GM12872 (cell line): ENCODE data around the gene FMNL2.

ENCODE experiments used
- CTCF ChIP-seq: IDR thresholded peaks from 3 replicates; pipeline ENCODE4 v1.5.1; 2011; ENCODE audit warnings: low read depth, mild to moderate bottlenecking, low read length, moderate library complexity; ENCODE audit not compliant: insufficient read depth

FMNL2 gene

GRCh38 chr2:152489364-152489763 lies 154.4 kb downstream of the FMNL2 start:
- TF ChIP-seq CTCF = no peak

DNA sequence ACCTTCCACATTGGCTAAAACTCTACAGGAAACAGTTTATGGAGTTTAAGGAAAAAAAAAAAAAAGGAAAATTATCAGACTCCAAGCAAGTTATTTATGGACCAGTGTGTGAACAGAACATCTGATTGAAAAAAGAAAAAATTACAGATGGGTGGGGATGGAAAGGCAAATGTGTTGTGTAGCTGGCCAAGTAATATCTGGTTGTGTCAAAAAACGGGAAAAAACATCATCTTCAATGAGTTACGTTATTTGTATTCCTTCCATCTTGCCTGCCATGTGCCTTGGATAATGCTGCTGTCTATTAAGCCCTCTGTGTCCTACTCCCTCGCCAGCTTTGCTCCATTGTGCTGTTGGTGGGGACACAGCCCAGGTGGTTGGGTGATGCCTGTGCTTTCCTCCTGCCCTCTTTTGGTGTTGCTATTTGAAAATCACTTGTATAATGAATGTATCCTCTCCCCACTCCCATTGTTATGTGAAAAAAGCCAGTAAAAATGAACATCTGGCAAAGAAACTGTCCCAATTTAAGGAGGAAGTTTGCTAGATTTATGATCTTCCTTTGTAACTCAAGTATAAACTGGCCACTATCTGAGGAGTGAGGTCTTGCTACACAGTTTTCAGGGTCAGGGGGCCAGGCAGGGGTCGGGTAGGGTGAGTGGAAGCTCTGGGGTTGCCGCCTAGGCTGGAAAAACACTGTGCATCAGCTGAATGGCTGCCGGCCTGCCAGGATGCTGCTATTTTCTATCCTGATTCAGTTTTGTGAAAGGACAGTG lies 155.9 kb downstream of the FMNL2 start:
- no peak for TF ChIP-seq CTCF

GRCh38 chr2:152492131-152492530 lies 157.2 kb downstream of the FMNL2 start:
- TF ChIP-seq CTCF = no peak

- no peak for TF ChIP-seq CTCF
These were observed 157.9 kb downstream of the FMNL2 start for GRCh38 chr2:152492911-152493310.

- no peak for TF ChIP-seq CTCF
These were observed 158.4 kb downstream of the FMNL2 start for GRCh38 chr2:152493417-152493816.

- TF ChIP-seq CTCF = no peak
These were observed 159.1 kb downstream of the FMNL2 start for GRCh38 chr2:152493945-152494528.

- no peak for TF ChIP-seq CTCF
These were observed 161.4 kb downstream of the FMNL2 start for GRCh38 chr2:152496371-152496770.
